NAMALWA (cell line): ENCODE results near the gene IMMP2L.
"Not testable (repeated sequence)": the region's sequence is repeated elsewhere in the genome, so short reads cannot be mapped to it uniquely, and the experiment has no call there.

Experiments used
- DNase-seq: peaks from one replicate; pipeline ENCODE4 v3.0.0-alpha.2; 2015; ENCODE audit warnings: low spot score

Gene IMMP2L

GRCh38 chr7:111561904-111562732 is at the start of gene IMMP2L:
TSS of gene IMMP2L (minus strand) at chr7:111562492.
- DNase-seq: peak; percentile 95

GRCh38 chr7:111609483-111610254 is 47.4 kb upstream of the IMMP2L start:
- not testable (repeated sequence) for DNase-seq

DNA sequence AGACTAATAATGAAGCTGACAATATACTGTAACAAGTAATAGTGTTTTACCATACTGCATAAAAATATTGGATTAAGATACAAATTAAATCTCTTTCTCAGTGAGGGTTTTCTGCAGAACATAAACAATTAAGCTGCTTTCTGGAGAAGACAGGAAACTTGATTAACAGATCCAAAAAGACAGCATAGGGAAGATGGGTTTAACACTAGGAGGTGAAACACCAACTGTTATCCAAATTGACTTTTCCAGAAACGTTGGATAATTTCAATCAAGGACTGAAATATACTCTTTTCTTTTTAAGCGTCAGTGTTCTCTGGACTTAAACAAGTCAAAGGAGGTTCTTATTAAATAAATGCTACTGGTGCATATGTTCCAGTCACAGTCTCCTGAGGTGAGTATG is 45.3 kb upstream of the IMMP2L start:
- DNase-seq: no peak

DNA sequence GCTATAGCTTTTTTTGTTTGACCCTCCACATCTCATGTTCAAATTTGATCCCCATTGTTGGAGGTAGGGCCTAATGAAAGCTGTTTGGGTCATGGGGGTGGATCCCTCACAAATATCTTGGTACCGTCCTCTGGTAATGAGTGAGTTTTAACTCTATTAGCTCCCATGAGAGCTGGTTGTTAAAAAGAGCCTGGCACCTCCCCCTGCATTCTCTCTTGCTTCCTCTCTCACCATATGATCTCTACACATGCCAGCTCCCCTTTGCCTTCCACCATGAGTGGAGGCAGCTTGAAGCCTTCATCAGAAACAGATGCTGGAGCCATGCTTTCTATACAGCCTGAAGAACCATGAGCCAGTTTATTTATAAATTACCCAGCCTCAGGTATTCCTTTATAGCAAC is 43.0 kb upstream of the IMMP2L start:
- no peak for DNase-seq

DNA sequence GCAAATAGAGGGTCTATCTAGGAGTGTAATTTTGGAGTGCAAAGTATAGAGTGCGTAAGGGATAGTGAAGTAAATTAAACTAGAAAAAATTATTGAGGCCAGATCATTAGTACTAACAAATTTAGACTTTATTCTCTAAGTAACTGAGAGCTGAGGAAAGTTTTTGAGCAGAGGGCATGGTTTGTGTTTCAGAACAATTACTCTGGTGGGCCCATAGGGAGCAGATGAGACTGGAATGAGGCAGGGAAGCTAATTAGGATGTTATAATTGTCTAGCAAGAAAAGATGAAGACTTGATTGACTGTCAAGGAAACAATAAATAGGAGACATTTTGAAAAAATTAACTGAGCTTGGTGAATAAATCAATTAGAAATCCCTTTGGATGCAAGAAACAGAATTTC is 37.8 kb upstream of the IMMP2L start:
- DNase-seq: no peak

- DNase-seq: no peak
These were observed 33.5 kb upstream of the IMMP2L start for GRCh38 chr7:111595780-111596179.

- no peak for DNase-seq
These were observed 32.3 kb upstream of the IMMP2L start for GRCh38 chr7:111594602-111595001.

- no peak for DNase-seq
These were observed 31.1 kb upstream of the IMMP2L start for GRCh38 chr7:111593343-111593742.

DNA sequence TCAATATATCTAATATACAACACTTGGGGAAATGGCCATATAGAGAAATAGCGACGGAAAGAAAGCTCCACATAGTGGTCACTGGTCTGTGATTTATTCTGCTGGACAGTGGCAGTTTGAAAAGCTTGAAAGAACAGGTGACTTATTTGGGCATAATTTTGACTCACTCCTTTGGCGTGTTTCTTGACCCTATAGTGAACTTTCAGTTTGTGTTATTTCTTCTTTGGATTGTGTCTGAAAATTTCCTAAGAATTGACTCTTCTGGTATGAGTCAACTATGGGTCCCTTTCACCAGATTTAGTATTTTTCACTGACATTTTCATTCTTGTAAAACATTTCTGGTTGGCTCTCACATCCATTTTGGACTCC is 25.8 kb upstream of the IMMP2L start:
- DNase-seq: no peak

- no peak for DNase-seq
These were observed 25.2 kb upstream of the IMMP2L start for GRCh38 chr7:111587410-111588064.

DNA sequence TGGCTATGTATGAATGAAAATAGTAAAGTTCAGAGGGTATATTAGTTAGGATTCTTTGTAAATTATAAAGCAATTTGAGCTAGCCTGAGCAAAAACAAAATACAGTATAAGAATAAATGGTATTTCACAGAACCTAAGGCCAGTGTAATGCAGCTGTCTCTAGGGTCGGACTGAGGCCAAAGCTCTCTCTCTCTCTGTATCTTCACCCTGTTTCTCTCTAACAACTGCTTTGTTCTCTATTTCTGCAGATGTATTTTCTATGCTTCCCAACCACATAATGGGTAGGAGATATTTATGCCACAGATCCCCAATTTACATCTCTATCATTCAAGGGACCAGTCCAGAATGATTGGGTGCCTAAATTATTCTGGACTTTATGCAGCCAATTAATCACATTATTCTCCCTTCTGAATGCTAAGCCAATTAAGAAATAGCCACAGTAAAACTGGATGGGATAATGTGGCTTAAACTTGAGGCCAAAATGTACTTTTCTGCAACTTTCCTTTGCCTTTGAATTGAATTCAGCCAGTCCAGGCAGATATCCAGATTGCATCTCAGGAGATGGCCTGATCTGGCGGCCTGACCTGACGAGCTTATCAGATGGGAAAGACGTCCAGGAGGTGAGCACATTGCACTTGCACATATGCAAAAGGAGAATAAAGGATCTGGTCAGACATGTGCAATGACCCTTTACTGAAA is 24.6 kb upstream of the IMMP2L start:
- no peak for DNase-seq

- DNase-seq: not testable (repeated sequence)
These were observed 19.6 kb upstream of the IMMP2L start for GRCh38 chr7:111581784-111582488.

- DNase-seq: not testable (repeated sequence)
These were observed 18.9 kb upstream of the IMMP2L start for GRCh38 chr7:111581207-111581606.

GRCh38 chr7:111578754-111579153 is 16.5 kb upstream of the IMMP2L start:
- no peak for DNase-seq

GRCh38 chr7:111571720-111572119 is 9.4 kb upstream of the IMMP2L start:
- no peak for DNase-seq

DNA sequence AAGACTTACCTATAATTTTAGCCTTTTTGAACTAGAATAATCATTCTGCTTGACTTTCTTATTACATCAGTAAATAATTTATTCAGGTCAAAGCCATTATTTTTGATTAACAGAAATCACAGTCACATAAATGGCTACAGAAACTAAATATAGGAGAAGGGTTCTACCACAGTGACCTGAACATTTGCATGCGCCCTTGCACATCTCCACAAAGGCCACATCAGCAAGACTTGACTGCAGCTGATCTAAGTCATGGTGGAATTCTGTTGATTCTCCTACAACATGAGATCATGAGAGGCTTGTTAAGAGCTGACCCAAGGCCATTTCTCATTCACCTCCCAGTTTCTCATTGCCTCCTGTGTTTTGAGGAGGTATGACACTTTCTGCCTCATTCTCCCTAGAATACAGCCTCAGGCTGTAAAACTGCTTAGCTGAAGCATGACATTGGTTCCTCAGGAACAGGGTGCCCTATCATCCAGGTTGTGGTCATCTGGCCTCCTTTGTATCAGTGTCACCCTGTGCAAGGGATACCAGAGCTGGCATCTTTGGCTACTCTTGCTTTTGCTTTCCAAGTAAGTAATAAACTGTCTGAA is 6.7 kb upstream of the IMMP2L start:
- peak; percentile 33 for DNase-seq

DNA sequence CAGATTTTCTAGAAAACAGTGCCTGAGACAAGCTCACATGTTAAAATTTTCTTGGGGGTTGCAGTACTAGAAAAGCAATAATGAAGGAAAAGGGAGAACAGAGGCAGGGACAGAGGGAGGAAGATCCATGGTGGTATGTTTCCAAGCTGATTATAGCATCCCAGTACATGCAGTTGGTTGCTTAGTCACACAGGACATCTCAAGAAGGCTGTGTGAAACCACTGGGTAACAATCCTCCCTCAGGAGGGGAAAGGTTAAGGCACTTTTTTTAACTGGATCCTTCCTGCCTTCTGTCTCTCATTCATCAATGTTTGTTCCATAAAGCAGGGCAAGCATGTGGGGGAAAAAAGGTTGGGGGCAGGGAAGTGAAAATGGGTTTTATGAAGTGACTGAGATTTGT is 6.1 kb upstream of the IMMP2L start:
- no peak for DNase-seq

- no peak for DNase-seq
These were observed 1.8 kb upstream of the IMMP2L start for GRCh38 chr7:111564078-111564477.

DNA sequence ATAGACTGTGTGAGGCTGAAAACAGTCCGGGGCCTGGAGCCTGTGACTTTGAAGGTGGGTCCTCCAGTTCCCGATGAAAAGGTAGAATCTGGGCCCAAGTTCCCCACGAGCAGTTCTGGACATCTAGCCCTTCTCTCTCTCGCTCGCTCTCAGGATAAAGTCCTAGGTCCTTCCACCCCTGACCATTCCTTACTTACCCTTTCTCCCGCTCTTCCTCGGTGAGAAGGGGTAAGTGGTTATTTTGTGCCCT is 713 bp downstream of the IMMP2L start:
- DNase-seq: no peak

DNA sequence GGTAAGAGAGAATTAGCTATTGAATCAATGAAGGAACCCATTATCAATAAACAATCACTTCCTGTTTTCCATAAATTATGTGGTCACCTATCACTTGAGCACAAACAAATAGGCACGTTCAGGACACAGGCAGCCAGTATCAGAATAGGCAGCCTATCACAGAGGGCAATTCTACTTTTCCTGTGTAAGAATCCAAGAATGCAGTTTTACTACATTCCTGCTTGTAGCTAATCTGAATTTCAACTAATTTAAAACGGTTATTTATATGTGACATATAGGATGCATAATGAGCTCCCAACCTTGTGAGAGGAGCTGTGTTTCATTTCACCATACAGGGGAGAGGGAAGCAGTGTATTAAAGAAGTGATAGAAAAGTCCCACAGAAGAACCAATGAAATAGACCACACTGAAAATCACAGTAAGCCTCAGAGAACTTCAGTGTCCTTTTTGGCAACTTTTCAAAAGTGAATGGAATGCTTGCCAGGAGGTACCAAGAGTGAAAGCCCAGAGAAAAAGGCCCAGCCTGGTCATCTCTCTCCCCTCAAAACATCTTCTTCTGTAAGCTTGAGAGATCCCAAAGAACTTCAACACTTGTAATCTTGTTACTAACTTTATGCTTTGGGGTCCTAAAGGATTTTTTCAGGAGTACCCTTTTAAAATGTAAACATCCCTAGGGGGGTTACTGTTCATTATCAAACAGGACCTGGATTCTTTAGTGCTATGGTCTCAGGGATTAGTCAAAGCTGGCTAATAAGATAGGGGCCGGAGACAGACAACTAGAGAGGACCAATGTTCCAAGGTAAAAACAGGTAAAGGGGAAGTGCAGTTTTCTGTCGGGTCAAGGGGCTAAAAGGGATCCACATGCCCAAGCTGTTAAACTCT is 1.3 kb downstream of the IMMP2L start:
- DNase-seq: peak; percentile 41

DNA sequence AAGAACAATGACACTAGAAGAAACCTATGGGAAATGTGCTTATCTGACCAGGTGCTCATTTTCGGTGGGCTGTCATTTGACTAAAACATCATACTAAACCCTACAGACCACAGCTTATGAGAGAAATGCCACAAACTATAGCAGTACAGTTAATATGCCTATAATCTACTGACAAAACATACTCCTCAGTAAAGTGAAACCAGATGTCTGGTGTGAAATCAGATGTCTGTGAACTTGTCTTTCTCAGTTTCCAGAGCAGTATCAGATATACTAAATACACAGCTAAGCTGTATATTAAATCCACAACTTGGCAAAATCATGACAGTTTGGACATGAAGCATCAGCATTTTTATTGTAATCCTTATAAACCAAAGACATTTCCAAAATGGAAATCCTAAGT is 3.3 kb downstream of the IMMP2L start:
- no peak for DNase-seq
